Left kidney (tissue), 2 donors: ENCODE measurements around the gene ZNF792. TPM values are rescaled to one million over a fixed set of nuclear protein-coding genes. Genes with fewer than 3 reads are reported as not detected.
A peak's percentile ranks its signal among the peaks of the same experiment; 100 is the strongest.
"Not testable (repeated sequence)": the region's sequence is repeated elsewhere in the genome, so short reads cannot be mapped to it uniquely, and the experiment has no call there.

ENCODE experiments used
- DNase-seq: peaks from one replicate; pipeline ENCODE4 v3.0.0-alpha.2; 2013
- polyA plus RNA-seq: library from polyadenylated mRNA; unstranded; fragments of 120-200 nt; gene quantifications from one replicate; pipeline ENCODE4 v1.2.1, GENCODE V29; 2013; ENCODE audit not compliant: insufficient read length

Gene ZNF792
- polyA plus RNA-seq, 1 donor, result 6.3 TPM

GRCh38 chr19:34999498-35000337 is 35.7 kb upstream of the ZNF792 start, which contains the start of gene GRAMD1A:
Gene GRAMD1A, plus strand, starts transcription at chr19:35000323. Its CDS starts 156 bp downstream, at chr19:35000479.
- DNase-seq, result peak; percentile 91

GRCh38 chr19:34998777-34999497 is 34.9 kb upstream of the ZNF792 start:
- DNase-seq, result no peak

GRCh38 chr19:34998224-34998623 is 34.2 kb upstream of the ZNF792 start:
- DNase-seq, result not testable (repeated sequence)

- no peak for DNase-seq
Measured at GRCh38 chr19:34997071-34997617, 33.1 kb upstream of the ZNF792 start.

GRCh38 chr19:34995551-34995950 is 31.5 kb upstream of the ZNF792 start:
- DNase-seq, result no peak

- no peak for DNase-seq
Measured at GRCh38 chr19:34994643-34995541, 30.9 kb upstream of the ZNF792 start.

GRCh38 chr19:34994286-34994642 is 30.2 kb upstream of the ZNF792 start:
- DNase-seq, result no peak

- DNase-seq, result not testable (repeated sequence)
Measured at GRCh38 chr19:34992582-34992981, 28.6 kb upstream of the ZNF792 start.

GRCh38 chr19:34991542-34992333 is 27.7 kb upstream of the ZNF792 start:
- DNase-seq, result no peak

- no peak for DNase-seq
Measured at GRCh38 chr19:34990578-34991192, 26.7 kb upstream of the ZNF792 start.

- no peak for DNase-seq
Measured at GRCh38 chr19:34989298-34989697, 25.3 kb upstream of the ZNF792 start.

- no peak for DNase-seq
Measured at GRCh38 chr19:34988119-34988518, 24.1 kb upstream of the ZNF792 start.

- DNase-seq, result no peak
Measured at GRCh38 chr19:34985249-34986022, 21.4 kb upstream of the ZNF792 start.

- DNase-seq, result no peak
Measured at GRCh38 chr19:34984287-34984686, 20.3 kb upstream of the ZNF792 start.

- no peak for DNase-seq
Measured at GRCh38 chr19:34983786-34984185, 19.8 kb upstream of the ZNF792 start.

GRCh38 chr19:34982275-34982674 is 18.2 kb upstream of the ZNF792 start:
- DNase-seq, result no peak

GRCh38 chr19:34979819-34980640 is 16.0 kb upstream of the ZNF792 start:
- DNase-seq, result no peak

- DNase-seq, result no peak
Measured at GRCh38 chr19:34976611-34977010, 12.6 kb upstream of the ZNF792 start.

GRCh38 chr19:34975056-34975455 is 11.0 kb upstream of the ZNF792 start:
- no peak for DNase-seq
